ENCODE results near the gene FRAS1. TPM values are rescaled to one million over a fixed set of nuclear protein-coding genes. Genes with fewer than 3 reads are reported as not detected.

The FRAS1 gene
- total RNA-seq, 1 donor from 2014 or later = 20.2 TPM

- ATAC-seq (no peak), DNase-seq (no peak)
- Histone ChIP-seq H3K9me3 (no peaks in the 10 kb centered on the region), H3K36me3 (no peaks in the 10 kb centered on the region), H3K27me3 (no peaks in the 10 kb centered on the region), H3K4me1 (no peaks in the 10 kb centered on the region), H3K4me3 (no peak overlapping the region), H3K27ac (no peak overlapping the region)
- intact Hi-C loops (cut with DNase I) = no loop called here
- no peak for TF ChIP-seq CTCF (IDR thresholded peaks at IDR 0.05)
Measured at GRCh38 chr4:78225236-78225635, 168.1 kb downstream of the FRAS1 start.

- DNase-seq = no peak
- H3K4me3 ChIP-seq = no peak overlapping the region
- no peak for ATAC-seq
- no peaks in the 10 kb centered on the region for H3K27me3 ChIP-seq
- no peaks in the 10 kb centered on the region for H3K9me3 ChIP-seq
- H3K36me3 ChIP-seq = no peaks in the 10 kb centered on the region
- H3K27ac ChIP-seq = no peak overlapping the region
- intact Hi-C loops (cut with DNase I) = no loop called here
- H3K4me1 ChIP-seq = no peaks in the 10 kb centered on the region
- TF ChIP-seq CTCF (IDR thresholded peaks at IDR 0.05) = no peak
Measured at GRCh38 chr4:78226279-78226678, 169.2 kb downstream of the FRAS1 start.

- TF ChIP-seq CTCF (IDR thresholded peaks at IDR 0.05) = no peak
- Histone ChIP-seq H3K9me3 (no peaks in the 10 kb centered on the region), H3K36me3 (no peaks in the 10 kb centered on the region), H3K27me3 (no peaks in the 10 kb centered on the region), H3K4me3 (no peak overlapping the region), H3K4me1 (no peaks in the 10 kb centered on the region), H3K27ac (no peak overlapping the region)
- no peak for ATAC-seq
- intact Hi-C loops (cut with DNase I) = no loop called here
- DNase-seq = no peak
Measured at GRCh38 chr4:78227411-78228057, 170.4 kb downstream of the FRAS1 start.

- DNase-seq = no peak
- Histone ChIP-seq H3K27me3 (no peaks in the 10 kb centered on the region), H3K27ac (no peak overlapping the region), H3K4me3 (no peak overlapping the region), H3K9me3 (no peaks in the 10 kb centered on the region), H3K4me1 (no peaks in the 10 kb centered on the region), H3K36me3 (no peaks in the 10 kb centered on the region)
- ATAC-seq = no peak
- no peak for TF ChIP-seq CTCF (IDR thresholded peaks at IDR 0.05)
- intact Hi-C loops (cut with DNase I) = no loop called here
Measured at GRCh38 chr4:78235800-78236199, 178.7 kb downstream of the FRAS1 start.

GRCh38 chr4:78237360-78237759, 180.2 kb downstream of the FRAS1 start:
- Histone ChIP-seq H3K4me3 (no peak overlapping the region), H3K27me3 (no peaks in the 10 kb centered on the region), H3K9me3 (no peaks in the 10 kb centered on the region), H3K4me1 (no peaks in the 10 kb centered on the region), H3K36me3 (no peaks in the 10 kb centered on the region), H3K27ac (no peak overlapping the region)
- ATAC-seq = no peak
- intact Hi-C loops (cut with DNase I) = no loop called here
- DNase-seq = no peak
- no peak for TF ChIP-seq CTCF (IDR thresholded peaks at IDR 0.05)

GRCh38 chr4:78242071-78242470, 184.9 kb downstream of the FRAS1 start:
- ATAC-seq = no peak
- H3K9me3 ChIP-seq = no peaks in the 10 kb centered on the region
- H3K4me3 ChIP-seq = no peak overlapping the region
- H3K4me1 ChIP-seq = no peaks in the 10 kb centered on the region
- TF ChIP-seq CTCF (IDR thresholded peaks at IDR 0.05) = no peak
- H3K27ac ChIP-seq = no peak overlapping the region
- no peak for DNase-seq
- intact Hi-C loops (cut with DNase I) = no loop called here
- H3K36me3 ChIP-seq = no peaks in the 10 kb centered on the region
- H3K27me3 ChIP-seq = no peaks in the 10 kb centered on the region

All from upper lobe of right lung (tissue), 1 donor.